ENCODE data around the gene DUSP22.

The DUSP22 gene

DNA sequence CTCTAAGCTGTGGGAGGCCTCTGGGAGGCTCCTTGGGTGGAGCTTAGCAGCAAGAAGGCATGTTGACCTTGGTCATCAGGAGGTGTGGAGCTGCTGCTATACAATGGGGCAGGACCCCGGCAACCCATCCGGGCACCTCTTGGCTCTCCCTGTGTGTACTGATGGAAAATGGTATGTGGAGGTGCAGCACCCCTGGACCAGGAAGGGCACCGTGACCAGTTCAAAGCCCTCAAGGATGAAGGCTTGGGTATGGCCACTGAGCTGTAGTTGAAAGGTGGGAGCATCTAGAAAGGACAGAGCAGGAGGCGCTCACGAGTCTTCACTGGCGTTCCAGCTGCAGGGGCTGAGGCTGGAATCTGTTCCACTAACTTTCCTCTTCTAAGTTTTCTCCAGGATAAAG is 92.6 kb downstream of the DUSP22 start:
- no peak for DNase-seq

DNA sequence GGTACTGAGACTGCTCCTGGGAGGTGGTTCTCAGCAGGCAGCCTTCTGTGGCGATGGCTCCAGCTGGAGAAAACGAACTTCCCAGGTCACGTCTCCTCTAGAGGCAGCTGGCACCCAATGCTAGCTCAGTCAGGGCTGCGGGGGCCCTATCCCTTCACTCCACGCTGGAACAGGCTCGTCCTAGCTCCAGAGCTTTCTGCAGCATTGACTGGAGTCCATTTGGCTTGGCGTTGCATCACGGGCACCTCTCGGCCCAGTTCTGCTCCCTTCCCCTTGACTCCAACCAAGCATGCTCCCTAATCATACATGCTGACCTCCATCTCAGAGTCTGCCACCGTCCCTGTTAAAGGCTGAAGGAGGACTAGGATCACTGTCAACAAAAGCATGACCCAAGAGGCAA is 93.3 kb downstream of the DUSP22 start:
- DNase-seq = no peak

DNA sequence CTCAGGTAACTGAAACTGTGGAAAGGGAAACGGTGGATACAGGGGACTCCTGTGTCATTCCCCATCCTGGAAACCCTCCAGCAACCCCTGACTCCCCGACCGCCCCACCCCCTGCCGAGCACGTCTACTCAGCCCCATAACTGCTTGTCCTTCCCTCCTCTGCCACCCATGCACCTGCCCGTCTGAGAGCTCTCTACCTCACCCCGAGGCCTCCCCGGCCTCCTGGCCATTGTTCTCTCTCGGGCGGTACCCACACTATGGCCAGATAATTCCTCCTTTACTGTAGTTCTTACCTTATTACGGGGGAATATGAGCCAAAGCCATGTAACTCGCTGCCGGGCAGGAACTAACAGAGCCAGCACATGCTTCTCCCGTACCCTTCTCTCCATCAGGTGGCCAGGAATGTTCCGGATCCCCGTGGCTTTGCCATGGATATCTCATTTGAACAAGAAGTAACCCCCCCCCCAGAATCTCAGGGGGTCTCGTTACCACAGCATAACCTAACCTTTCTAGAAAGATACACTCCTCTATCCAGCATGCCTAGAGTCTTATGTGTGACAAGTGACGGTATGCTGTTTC is 94.5 kb downstream of the DUSP22 start:
- DNase-seq = no peak

DNA sequence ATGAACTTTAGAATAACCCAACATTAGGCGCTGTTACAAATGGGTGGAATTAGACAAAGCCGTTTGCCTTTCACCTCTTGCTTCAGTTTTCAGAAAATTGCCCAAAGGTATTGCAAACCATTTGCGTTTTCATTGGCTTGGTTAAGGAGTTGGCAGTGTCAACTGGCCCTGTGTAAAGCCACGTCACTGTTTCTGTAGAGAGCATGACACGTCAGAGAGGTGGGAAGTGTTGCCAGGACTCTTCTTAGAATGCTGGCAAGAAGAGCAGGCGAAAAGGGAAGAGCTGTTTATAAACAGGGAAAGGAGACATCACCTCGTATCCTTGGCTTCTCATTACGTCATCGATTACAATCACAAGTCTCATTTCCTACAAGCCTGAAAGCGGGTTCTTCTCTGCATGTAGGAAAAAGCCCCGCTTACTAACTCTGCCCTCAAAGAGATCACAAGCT is 95.0 kb downstream of the DUSP22 start:
- DNase-seq = no peak

DNA sequence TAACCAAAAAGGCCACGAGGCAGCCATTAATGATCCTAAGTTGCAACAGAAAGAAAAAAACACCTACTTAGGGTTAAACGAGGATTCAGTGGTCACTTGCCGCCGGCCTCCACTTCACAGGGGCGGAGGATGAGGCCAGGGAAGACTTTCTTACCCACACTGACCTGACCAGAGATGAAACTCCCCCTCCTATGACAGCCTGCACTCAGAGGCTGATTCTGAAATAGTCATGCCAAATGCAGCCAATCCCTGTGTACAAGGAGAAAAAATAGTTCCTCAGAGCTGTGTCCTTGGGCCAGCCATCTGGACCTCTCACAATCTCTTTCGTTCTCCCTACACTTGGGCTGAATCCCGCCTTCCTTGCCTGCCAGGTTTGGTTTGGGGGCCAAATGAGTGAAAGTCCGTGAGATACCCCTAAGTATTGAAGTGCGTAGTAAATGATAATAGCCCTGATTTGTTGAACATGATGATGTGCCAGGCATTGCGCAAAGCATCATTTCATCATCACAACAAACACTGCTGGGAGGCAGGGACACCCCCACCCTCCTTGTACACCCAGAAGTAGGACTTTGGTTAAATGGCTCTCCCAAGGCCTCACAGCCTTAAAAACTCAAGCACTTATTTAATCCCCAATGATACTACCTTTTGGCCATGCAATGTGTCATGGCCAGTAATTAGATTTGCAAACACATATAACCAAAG is 96.1 kb downstream of the DUSP22 start:
- DNase-seq = no peak

DNA sequence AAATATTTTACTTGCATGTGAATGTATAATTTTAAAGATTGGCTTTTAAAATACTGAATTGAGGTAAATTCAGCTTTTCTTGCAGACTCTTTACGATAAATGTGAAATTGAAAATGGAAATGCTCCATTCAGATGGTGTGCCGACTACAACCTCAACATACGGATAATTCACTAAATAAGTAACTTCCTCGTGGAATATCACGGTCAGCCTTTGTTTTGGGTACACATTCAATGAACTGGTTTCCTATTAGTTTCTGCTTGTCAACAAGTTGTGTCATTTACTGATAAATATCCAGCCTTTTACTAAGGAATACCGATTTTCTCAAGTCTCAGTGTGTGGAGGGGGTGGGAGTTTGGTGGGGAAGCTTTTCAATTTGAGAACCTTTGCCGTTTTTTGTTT is 96.9 kb downstream of the DUSP22 start:
- DNase-seq = no peak

DNA sequence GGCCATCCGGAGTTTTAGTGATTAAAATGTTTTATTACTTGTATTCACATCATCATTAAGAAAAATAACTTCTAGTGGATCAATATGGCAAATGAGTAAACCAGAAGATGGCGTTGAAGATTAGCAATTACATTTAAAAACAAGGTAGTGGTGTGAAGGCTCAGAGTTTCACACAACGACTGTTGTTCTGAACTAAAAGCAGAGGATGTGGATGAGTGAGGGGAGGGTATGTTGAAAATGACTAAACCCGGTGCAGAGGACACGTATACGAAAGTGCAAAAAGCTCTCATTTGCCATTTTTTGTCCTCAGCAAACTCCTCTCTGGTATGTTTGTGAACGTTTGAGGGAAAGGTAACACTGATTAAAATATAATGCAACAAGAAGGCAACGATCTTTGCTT is 97.3 kb downstream of the DUSP22 start:
- DNase-seq = no peak

DNA sequence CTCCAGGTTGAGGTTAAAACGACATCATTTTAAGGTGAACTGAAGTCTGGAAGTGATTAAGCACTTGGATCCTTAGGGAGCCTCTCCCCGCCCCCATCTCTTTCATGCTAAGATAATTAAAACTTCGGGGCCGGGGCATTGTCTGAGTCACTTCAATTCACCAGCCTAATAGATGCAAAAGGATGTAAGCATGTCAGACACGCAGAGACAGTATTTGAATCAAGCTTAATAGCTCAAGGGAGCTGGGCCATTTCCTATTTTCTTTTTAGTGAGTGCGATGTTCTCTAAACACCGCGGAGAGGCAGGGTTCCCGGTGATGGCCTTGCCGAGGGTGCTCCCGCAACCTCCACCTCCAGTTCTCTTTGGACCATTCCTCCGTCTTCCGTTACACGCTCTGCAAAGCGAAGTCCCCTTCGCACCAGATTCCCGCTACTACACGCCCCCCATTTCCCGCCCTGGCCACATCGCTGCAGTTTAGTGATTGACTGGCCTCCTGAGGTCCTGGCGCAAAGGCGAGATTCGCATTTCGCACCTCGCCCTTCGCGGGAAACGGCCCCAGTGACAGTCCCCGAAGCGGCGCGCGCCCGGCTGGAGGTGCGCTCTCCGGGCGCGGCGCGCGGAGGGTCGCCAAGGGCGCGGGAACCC is 98.7 kb downstream of the DUSP22 start:
- peak; percentile 25 for DNase-seq

DNA sequence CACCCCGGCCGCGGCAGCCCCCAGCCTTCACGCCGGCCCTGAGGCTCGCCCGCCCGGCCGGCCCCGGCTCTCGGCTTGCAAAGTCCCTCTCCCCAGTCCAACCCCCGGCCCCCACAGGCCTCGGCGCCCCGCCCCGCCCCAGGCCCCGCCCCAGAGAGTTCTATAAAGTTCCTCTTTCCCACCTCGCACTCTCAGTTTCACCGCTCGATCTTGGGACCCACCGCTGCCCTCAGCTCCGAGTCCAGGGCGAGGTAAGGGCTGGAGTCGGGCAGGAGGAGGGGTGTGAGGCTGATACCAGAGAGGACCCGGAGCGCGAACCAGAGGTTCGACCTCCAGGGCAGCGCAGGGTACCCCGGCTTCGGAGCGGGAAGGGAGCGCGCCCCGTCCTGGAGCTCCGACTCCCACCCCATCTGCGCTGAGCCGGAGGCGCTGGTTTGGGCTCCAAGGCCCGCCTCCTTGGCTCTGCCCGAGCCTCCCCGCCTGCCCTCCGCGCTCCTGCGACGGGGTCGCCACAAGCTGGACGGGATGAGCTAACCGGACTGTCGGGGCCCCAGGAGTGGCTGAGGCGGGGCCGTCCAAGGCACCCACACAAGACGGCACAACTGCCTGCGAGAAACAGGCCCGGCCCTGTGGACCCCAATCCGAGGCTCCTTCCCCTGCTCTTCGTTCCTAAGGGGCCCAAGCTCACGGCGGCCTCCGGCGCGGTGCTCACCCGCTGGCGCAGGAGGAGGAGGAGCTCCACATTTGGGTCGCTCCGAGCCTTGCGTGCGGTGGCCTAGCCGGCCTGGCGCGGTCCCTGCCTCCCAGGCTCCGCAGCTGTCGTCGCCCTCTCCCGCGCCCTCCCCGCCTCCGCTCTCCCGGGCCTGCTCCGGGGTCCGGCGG is 99.5 kb downstream of the DUSP22 start, which contains the start of gene IRF4:
Gene IRF4 (plus strand): TSS at position 194 of the 882 bp plus-strand sequence. CDS start 1,401 bp downstream, outside the sequence.
- DNase-seq = peak; percentile 56

DNA sequence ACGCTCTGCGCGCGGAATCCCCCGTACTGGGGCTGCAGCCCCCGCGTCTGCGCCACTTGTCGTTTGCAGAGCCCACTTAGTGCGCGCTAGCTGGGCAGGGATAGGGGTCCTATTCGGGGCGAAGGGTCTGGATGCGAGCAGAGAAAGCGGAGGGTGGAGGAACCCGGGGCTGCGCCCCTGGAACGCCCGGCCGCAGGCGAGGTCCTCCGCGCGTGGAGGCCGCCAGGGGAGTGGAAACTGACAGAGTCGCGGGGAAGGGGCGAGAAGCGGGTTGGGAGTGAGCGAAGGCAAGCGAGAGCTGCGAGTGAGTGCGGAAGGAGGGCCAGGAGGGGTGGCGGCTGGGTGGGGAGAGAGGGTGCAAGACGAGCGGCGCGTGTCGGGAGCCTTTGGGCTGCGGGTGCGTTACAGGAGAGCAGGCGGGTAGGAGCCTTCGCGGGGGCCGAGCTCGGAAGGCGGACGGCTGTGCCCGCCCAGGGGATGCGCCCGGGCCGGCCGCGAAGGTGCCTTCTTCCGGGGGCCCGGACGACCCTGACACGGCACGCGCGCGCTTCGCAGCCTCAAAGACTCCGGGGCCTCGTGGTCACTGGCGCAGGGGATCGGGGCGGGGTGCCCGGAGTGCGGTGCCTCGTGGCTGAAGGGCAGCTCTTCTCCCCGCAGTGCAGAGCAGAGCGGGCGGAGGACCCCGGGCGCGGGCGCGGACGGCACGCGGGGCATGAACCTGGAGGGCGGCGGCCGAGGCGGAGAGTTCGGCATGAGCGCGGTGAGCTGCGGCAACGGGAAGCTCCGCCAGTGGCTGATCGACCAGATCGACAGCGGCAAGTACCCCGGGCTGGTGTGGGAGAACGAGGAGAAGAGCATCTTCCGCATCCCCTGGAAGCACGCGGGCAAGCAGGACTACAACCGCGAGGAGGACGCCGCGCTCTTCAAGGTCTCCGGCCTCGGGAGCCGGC is 100.4 kb downstream of the DUSP22 start:
- DNase-seq = peak; percentile 34

DNA sequence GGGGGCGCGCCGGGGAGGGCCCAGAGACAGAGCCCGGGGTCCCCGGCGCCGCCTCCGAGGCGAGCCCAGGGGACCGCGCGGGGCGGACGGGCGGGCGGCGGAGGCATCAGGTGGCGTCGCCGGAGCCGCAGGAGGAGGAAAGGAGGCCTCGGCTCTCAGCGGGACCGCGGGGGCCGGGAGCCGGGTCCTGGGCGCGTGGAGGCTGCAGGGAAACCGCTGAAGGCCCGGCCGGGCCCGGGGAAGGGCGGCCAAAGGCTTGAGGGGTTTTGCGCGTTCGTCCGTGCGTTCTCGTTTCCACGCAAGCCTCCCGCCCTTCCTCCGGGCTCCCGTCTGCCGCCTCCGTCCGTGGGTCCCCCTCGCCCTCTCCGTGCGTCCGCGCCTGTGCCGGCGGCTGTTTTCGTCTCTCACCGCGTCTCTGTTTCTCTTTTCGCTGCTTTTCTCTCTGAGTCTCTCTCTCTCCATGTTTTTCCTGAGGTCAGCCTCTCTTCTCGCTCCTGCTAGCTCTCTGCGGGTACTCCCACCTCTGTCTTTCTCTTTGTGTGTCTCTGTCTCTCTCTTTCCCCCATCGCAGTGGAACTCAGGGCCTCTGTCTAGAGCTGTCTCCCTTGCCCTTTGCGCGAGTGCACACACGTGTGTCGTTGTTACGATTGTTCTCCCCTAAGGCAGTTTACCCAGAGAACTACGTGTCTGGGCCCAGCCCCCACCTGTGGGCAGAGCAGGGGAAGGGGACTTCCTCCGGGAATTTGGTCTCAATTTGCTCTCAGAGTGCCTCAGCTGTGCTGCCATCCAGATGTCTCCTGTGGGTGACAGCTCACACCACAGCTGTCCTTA is 101.3 kb downstream of the DUSP22 start:
- no peak for DNase-seq

DNA sequence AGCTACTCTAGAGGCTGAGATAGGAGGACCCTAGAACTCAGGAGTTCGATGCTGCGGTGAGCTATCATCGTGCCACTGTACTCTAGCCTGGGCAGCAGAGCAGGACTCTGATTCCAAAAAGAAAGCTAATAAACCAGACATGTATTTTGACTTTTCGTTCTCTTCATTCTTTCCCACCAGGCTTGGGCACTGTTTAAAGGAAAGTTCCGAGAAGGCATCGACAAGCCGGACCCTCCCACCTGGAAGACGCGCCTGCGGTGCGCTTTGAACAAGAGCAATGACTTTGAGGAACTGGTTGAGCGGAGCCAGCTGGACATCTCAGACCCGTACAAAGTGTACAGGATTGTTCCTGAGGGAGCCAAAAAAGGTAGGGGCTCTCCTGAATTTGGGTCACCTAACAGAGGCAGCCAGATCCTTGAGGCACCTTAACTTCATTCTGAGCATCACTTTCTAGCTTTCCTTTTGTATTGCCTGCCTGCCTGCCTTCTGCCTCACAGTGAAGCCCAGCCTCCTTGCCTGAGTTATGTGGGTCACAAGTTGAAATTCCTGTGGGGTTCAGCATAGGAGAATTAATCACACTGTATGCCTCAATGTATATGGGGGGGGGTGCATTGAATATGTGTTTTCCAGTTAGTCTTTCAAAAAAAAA is 102.5 kb downstream of the DUSP22 start:
- DNase-seq = no peak

DNA sequence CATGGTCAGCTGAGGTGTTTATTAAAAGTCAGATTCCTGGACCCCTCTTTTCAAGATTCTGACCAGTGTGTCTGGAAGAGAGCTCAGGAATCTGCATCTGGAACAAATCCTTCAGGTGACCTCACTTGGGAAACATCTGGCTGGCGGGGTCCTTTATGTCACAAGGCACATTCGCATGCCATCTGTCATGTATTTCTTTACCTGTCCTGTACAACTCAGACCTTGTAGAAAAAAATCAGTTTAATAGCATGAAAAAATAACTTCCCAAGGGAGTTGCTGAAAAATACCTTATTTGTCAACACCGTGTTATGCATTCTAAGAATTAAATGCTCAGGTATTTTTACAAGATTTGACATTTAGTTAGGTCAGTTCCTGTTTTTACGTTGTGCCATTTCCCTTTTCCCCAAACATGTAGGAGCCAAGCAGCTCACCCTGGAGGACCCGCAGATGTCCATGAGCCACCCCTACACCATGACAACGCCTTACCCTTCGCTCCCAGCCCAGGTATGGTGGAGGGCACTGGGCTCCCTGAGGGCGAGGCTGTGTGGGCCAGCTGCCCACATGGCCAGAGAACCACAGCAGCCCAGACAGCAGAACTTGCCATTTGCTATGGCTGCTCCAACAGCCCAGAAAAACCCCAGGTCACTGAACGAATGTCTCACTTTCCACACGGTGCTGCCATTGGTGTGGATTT is 103.3 kb downstream of the DUSP22 start:
- DNase-seq = no peak

DNA sequence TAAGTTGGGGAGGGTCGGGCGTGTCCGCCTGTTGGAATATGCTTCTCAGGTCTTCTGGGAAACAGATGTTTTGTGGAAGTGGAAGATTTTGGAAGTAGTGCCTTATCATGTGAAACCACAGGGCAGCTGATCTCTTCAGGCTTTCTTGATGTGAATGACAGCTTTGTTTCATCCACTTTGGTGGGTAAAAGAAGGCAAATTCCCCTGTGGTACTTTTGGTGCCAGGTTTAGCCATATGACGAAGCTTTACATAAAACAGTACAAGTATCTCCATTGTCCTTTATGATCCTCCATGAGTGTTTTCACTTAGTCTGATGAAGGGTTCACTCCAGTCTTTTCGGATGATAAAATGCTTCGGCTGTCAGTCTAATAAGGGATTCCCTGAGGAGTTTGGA is 103.8 kb downstream of the DUSP22 start:
- DNase-seq = no peak

DNA sequence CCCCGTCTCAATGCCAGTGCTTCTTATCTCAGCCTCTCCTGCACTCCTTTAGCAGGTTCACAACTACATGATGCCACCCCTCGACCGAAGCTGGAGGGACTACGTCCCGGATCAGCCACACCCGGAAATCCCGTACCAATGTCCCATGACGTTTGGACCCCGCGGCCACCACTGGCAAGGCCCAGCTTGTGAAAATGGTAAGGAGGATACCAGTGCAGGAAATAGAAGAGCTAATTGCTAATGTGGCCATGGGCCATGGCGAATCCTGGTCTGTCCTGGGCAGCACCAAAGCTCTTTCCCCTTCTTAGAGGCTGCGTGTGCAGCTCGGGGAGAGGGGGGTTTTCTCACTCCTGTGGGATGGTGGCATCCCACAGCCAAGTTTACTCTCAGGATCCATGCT is 104.8 kb downstream of the DUSP22 start:
- no peak for DNase-seq

DNA sequence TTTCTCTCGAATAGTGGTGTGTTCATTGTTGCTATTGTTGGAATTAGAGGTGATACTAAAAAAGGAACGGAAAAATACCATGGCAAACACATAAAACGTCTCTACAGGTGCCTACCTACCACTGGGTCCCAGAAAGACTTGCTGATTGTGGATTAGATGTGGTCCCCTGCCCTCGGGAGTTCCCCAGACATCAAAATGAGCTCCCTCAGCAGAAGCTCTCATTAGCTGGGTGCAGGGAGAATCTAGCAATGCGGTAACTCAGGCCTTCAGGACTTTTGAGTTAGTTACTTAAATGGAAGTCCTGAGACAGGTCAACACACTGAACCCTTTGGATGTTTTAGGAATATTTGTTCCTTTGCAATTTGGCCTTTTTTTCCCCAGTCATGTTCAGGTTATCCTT is 105.3 kb downstream of the DUSP22 start:
- DNase-seq = no peak

DNA sequence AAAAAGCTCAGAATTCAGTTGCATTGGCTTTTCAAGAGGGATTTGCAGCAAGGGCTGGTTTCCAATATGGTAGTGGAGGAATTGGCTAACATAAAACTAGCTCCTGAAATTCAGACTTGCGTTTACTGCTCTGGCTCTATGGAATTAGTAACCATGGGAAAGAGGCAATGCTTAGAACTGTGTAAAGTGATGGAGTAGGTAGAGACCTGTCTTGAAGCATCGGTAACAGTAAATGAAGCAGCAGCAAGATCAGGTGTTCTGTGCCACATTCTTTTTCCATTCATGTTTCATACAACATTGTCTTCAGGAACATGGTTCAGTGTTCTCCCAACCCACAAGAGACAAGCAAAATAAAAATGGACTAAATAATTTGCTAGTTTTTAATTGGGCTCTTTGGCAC is 105.8 kb downstream of the DUSP22 start:
- DNase-seq = no peak

DNA sequence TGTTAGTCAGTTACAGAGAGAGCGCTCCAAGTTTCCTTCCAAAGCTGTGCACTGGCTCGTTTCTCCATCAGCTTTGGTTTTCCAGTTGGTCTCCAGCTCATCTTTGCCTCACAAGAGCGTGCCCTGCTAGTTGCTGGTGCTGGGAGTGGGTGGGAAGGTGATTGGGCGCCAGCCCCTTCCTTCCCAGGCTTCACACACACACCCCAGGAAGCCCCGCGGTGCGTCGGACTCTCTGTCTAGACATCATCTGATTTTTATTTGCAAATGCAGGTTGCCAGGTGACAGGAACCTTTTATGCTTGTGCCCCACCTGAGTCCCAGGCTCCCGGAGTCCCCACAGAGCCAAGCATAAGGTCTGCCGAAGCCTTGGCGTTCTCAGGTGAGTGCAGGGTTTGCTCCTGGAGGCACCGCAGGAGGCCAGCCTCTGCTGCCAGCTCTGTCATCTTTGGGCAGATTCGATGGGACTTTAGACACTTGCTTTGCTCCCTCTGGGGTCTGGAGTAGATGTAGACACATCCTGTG is 106.3 kb downstream of the DUSP22 start:
- no peak for DNase-seq

DNA sequence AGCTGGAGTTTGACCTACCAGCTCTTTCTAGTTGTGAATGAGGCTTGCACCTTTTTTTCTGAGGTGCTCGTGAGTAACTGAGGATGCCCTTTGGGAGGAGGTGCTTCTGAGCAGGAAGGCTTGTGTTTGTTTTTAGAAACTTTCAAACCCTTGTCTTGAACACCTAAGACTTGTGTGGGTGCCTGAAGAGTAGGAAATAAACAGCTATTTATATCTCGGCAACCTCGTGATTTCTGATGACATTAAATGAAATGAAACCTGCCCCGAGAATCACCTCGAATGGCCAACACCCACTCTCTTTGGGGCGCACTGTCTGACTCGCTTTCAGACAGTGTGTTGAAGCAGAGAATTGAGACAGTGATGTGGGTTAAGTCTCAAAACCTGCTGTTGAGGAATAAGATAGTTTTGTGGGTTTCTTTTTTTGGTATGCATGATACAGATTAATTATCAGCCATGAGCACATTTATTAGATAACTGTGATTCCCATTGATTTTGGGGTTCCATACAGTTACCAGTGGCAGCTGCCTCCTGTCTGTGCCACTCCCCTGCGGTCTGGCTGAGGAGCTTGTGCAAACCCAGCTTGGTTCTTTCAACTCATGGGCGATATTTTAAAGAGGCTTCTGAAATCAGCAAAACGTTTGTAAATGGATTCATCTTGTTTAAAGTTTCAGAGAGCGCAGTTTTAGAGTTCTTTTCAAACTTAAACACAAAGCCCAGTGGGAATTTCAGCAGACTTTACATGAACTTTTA is 107.7 kb downstream of the DUSP22 start:
- DNase-seq = peak; percentile 30

Data from activated CD4-positive, alpha-beta T cell treated with anti-CD3 and anti-CD28 coated beads, Interleukin-2, amount 50 U/mL, for 1 hour (primary cell).